HepG2 (cell line): ENCODE results near the gene EIF3B.
"Not testable (repeated sequence)": the region's sequence is repeated elsewhere in the genome, so short reads cannot be mapped to it uniquely, and the experiment has no call there.

Experiments used
- EED ChIP-seq: sonication (generic); formaldehyde crosslinking; IDR thresholded peaks from 2 replicates; pipeline ENCODE4 v1.5.0; 2020; ENCODE audit warnings: mild to moderate bottlenecking, missing genetic modification reagents
- MBD4 ChIP-seq: IDR thresholded peaks from 2 replicates; pipeline ENCODE4 v1.6.1; 2012; ENCODE audit warnings: low read length, inconsistent platforms, borderline replicate concordance
- NFIC ChIP-seq: IDR thresholded peaks from 2 replicates; pipeline ENCODE4 v1.6.1; 2012; ENCODE audit warnings: mild to moderate bottlenecking, low read length, inconsistent platforms
- POLR2A ChIP-seq, 2 experiments: IDR thresholded peaks; 2 replicates each; pipeline ENCODE4 v1.6.1; 2011; ENCODE audit warnings: low read depth in 2 of 2, low read length in 2 of 2, mild to moderate bottlenecking in 1 of 2, moderate library complexity in 1 of 2; ENCODE audit not compliant: insufficient read depth in 1 of 2
- REST ChIP-seq, 2 experiments: IDR thresholded peaks; 2 replicates each; pipeline ENCODE4 v1.6.1; 2011 to 2012; ENCODE audit warnings: low read length in 2 of 2, borderline replicate concordance in 1 of 2, low read depth in 1 of 2, mild to moderate bottlenecking in 1 of 2, moderate library complexity in 1 of 2
- SMAD1 ChIP-seq: sonication (generic); formaldehyde crosslinking; IDR thresholded peaks from 2 replicates; pipeline ENCODE4 v1.4.0; 2020; ENCODE audit warnings: missing genetic modification reagents, low read depth, mild to moderate bottlenecking, borderline replicate concordance
- TP53 ChIP-seq: sonication (generic); formaldehyde crosslinking; conservative IDR thresholded peaks from 2 replicates; pipeline ENCODE4 v1.4.0; 2020; ENCODE audit warnings: missing genetic modification reagents
- YY1 ChIP-seq: IDR thresholded peaks from 2 replicates; pipeline ENCODE4 v1.6.1; 2011; ENCODE audit warnings: low read length, low read depth, moderate library complexity, mild to moderate bottlenecking; ENCODE audit not compliant: insufficient read depth, insufficient replicate concordance
- ZBTB21 ChIP-seq: sonication (generic); formaldehyde crosslinking; IDR thresholded peaks from 2 replicates; pipeline ENCODE4 v1.4.0; 2020; ENCODE audit warnings: missing genetic modification reagents
- ZFX ChIP-seq: sonication (generic); formaldehyde crosslinking; IDR thresholded peaks from 2 replicates; pipeline ENCODE4 v1.4.0; 2020; ENCODE audit warnings: mild to moderate bottlenecking, low read depth, missing genetic modification reagents, moderate library complexity
- ZNF430 ChIP-seq: sonication (generic); formaldehyde crosslinking; IDR thresholded peaks from 2 replicates; pipeline ENCODE4 v1.9.0; 2021; ENCODE audit warnings: mild to moderate bottlenecking, missing genetic modification reagents
- ZNF670 ChIP-seq: sonication (generic); formaldehyde crosslinking; IDR thresholded peaks from 2 replicates; pipeline ENCODE4 v1.8.0; 2022; ENCODE audit warnings: mild to moderate bottlenecking, missing genetic modification reagents, borderline replicate concordance
- ZSCAN5A ChIP-seq: sonication (generic); formaldehyde crosslinking; IDR thresholded peaks from 2 replicates; pipeline ENCODE4 v1.8.0; 2022; ENCODE audit warnings: mild to moderate bottlenecking, missing genetic modification reagents, borderline replicate concordance
- TF ChIP-seq, protein P1 (sequence below): sonication (generic); formaldehyde crosslinking; IDR thresholded peaks from 2 replicates; pipeline ENCODE4 v1.5.0; 2020; ENCODE audit warnings: mild to moderate bottlenecking, missing genetic modification reagents, moderate library complexity

GRCh38 chr7:2347351-2348063, 7.1 kb upstream of the EIF3B start:
- not testable (repeated sequence) for TF ChIP-seq SMAD1 (CRISPR knock-in tag); ZBTB21 (CRISPR knock-in tag); ZSCAN5A (CRISPR knock-in tag); YY1; TP53; NFIC; REST (IDR thresholded peaks at IDR 0.05; ENCODE audit: borderline replicate concordance in 1 of 2, low read depth in 1 of 2, low read length in 2 of 2); POLR2A (IDR thresholded peaks at IDR 0.05; ENCODE audit: insufficient read depth in 1 of 2, low read depth in 2 of 2, low read length in 2 of 2); ZNF670; ZFX (CRISPR knock-in tag); MBD4; ZNF430; EED (CRISPR knock-in tag)
- TF ChIP-seq, protein P1, sequence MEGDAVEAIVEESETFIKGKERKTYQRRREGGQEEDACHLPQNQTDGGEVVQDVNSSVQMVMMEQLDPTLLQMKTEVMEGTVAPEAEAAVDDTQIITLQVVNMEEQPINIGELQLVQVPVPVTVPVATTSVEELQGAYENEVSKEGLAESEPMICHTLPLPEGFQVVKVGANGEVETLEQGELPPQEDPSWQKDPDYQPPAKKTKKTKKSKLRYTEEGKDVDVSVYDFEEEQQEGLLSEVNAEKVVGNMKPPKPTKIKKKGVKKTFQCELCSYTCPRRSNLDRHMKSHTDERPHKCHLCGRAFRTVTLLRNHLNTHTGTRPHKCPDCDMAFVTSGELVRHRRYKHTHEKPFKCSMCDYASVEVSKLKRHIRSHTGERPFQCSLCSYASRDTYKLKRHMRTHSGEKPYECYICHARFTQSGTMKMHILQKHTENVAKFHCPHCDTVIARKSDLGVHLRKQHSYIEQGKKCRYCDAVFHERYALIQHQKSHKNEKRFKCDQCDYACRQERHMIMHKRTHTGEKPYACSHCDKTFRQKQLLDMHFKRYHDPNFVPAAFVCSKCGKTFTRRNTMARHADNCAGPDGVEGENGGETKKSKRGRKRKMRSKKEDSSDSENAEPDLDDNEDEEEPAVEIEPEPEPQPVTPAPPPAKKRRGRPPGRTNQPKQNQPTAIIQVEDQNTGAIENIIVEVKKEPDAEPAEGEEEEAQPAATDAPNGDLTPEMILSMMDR, result not testable (repeated sequence)
